Measurements from ENCODE around the gene GIPC2.

- no peak for TF ChIP-seq POLR2A (IDR thresholded peaks at IDR 0.05)
- TF ChIP-seq, protein P1, sequence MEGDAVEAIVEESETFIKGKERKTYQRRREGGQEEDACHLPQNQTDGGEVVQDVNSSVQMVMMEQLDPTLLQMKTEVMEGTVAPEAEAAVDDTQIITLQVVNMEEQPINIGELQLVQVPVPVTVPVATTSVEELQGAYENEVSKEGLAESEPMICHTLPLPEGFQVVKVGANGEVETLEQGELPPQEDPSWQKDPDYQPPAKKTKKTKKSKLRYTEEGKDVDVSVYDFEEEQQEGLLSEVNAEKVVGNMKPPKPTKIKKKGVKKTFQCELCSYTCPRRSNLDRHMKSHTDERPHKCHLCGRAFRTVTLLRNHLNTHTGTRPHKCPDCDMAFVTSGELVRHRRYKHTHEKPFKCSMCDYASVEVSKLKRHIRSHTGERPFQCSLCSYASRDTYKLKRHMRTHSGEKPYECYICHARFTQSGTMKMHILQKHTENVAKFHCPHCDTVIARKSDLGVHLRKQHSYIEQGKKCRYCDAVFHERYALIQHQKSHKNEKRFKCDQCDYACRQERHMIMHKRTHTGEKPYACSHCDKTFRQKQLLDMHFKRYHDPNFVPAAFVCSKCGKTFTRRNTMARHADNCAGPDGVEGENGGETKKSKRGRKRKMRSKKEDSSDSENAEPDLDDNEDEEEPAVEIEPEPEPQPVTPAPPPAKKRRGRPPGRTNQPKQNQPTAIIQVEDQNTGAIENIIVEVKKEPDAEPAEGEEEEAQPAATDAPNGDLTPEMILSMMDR (IDR thresholded peaks at IDR 0.05): no peak
- TF ChIP-seq EP300 (IDR thresholded peaks at IDR 0.05): no peak
Observed at GRCh38 chr1:78088015-78088414, 42.2 kb downstream of the GIPC2 start.

All from sigmoid colon (tissue), 4 donors.